Measurements from ENCODE around the gene GRIK1. TPM values are rescaled to one million over a fixed set of nuclear protein-coding genes. Genes with fewer than 3 reads are reported as not detected.

The GRIK1 gene
- total RNA-seq, 1 donor from 2014 or later = 0.06 TPM

GRCh38 chr21:29721221-29721620 is 218.6 kb downstream of the GRIK1 start:
- no peak for DNase-seq (ENCODE audit: extremely low read depth, low read depth, low spot score)

GRCh38 chr21:29719521-29719920 is 220.3 kb downstream of the GRIK1 start:
- no peak for DNase-seq (ENCODE audit: extremely low read depth, low read depth, low spot score)

GRCh38 chr21:29718081-29718815 is 221.5 kb downstream of the GRIK1 start:
- no peak for DNase-seq (ENCODE audit: extremely low read depth, low read depth, low spot score)

- no peak for DNase-seq (ENCODE audit: extremely low read depth, low read depth, low spot score)
Observed at GRCh38 chr21:29717659-29718058, 222.1 kb downstream of the GRIK1 start.

- no peak for DNase-seq (ENCODE audit: extremely low read depth, low read depth, low spot score)
Observed at GRCh38 chr21:29716753-29717152, 223.0 kb downstream of the GRIK1 start.

- no peak for DNase-seq (ENCODE audit: extremely low read depth, low read depth, low spot score)
Observed at GRCh38 chr21:29715089-29715488, 224.7 kb downstream of the GRIK1 start.

- DNase-seq (ENCODE audit: extremely low read depth, low read depth, low spot score) = no peak
Observed at GRCh38 chr21:29712818-29713217, 227.0 kb downstream of the GRIK1 start.

- no peak for DNase-seq (ENCODE audit: extremely low read depth, low read depth, low spot score)
Observed at GRCh38 chr21:29711236-29711635, 228.6 kb downstream of the GRIK1 start.

GRCh38 chr21:29710498-29710897 is 229.3 kb downstream of the GRIK1 start:
- no peak for DNase-seq (ENCODE audit: extremely low read depth, low read depth, low spot score)

GRCh38 chr21:29708401-29708800 is 231.4 kb downstream of the GRIK1 start:
- DNase-seq (ENCODE audit: extremely low read depth, low read depth, low spot score) = no peak

- no peak for DNase-seq (ENCODE audit: extremely low read depth, low read depth, low spot score)
Observed at GRCh38 chr21:29704719-29705118, 235.1 kb downstream of the GRIK1 start.

GRCh38 chr21:29701676-29702075 is 238.1 kb downstream of the GRIK1 start:
- DNase-seq (ENCODE audit: extremely low read depth, low read depth, low spot score) = no peak

GRCh38 chr21:29697555-29698193 is 242.1 kb downstream of the GRIK1 start:
- no peak for DNase-seq (ENCODE audit: extremely low read depth, low read depth, low spot score)

GRCh38 chr21:29696937-29697336 is 242.9 kb downstream of the GRIK1 start:
- no peak for DNase-seq (ENCODE audit: extremely low read depth, low read depth, low spot score)

- no peak for DNase-seq (ENCODE audit: extremely low read depth, low read depth, low spot score)
Observed at GRCh38 chr21:29691616-29692491, 247.9 kb downstream of the GRIK1 start.

- DNase-seq (ENCODE audit: extremely low read depth, low read depth, low spot score) = no peak
Observed at GRCh38 chr21:29689753-29690152, 250.0 kb downstream of the GRIK1 start.

- no peak for DNase-seq (ENCODE audit: extremely low read depth, low read depth, low spot score)
Observed at GRCh38 chr21:29684106-29684505, 255.7 kb downstream of the GRIK1 start.

- DNase-seq (ENCODE audit: extremely low read depth, low read depth, low spot score) = no peak
Observed at GRCh38 chr21:29682800-29683199, 257.0 kb downstream of the GRIK1 start.

GRCh38 chr21:29680273-29680672 is 259.5 kb downstream of the GRIK1 start:
- no peak for DNase-seq (ENCODE audit: extremely low read depth, low read depth, low spot score)

- DNase-seq (ENCODE audit: extremely low read depth, low read depth, low spot score) = no peak
Observed at GRCh38 chr21:29678626-29679025, 261.2 kb downstream of the GRIK1 start.

GRCh38 chr21:29677326-29677725 is 262.5 kb downstream of the GRIK1 start:
- no peak for DNase-seq (ENCODE audit: extremely low read depth, low read depth, low spot score)

All from glomerular endothelial cell (primary cell).